ENCODE measurements around the gene MED22.

GRCh38 chr9:133357656-133358055 is 9.7 kb upstream of the MED22 start:
- TF ChIP-seq, protein P1, sequence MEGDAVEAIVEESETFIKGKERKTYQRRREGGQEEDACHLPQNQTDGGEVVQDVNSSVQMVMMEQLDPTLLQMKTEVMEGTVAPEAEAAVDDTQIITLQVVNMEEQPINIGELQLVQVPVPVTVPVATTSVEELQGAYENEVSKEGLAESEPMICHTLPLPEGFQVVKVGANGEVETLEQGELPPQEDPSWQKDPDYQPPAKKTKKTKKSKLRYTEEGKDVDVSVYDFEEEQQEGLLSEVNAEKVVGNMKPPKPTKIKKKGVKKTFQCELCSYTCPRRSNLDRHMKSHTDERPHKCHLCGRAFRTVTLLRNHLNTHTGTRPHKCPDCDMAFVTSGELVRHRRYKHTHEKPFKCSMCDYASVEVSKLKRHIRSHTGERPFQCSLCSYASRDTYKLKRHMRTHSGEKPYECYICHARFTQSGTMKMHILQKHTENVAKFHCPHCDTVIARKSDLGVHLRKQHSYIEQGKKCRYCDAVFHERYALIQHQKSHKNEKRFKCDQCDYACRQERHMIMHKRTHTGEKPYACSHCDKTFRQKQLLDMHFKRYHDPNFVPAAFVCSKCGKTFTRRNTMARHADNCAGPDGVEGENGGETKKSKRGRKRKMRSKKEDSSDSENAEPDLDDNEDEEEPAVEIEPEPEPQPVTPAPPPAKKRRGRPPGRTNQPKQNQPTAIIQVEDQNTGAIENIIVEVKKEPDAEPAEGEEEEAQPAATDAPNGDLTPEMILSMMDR (IDR thresholded peaks at IDR 0.05): no peak
- TF ChIP-seq POLR2AphosphoS5 (IDR thresholded peaks at IDR 0.05) (no peak), POLR2A (IDR thresholded peaks at IDR 0.05) (no peak), EP300 (IDR thresholded peaks at IDR 0.05; ENCODE audit: low read depth) (no peak)

All from transverse colon (tissue), 4 donors.